HG03175 (cell line): Measurements from ENCODE around the gene NR3C2.
"Not testable (repeated sequence)": the region's sequence is repeated elsewhere in the genome, so short reads cannot be mapped to it uniquely, and the experiment has no call there.

Experiments used
- ATAC-seq: cut with Tn5 transposase; IDR thresholded peaks from one replicate; pipeline ENCODE4 v1.9.1; 2021; ENCODE audit warnings: mild to moderate bottlenecking, moderate library complexity; ENCODE audit not compliant: unreplicated experiment

NR3C2 gene

DNA sequence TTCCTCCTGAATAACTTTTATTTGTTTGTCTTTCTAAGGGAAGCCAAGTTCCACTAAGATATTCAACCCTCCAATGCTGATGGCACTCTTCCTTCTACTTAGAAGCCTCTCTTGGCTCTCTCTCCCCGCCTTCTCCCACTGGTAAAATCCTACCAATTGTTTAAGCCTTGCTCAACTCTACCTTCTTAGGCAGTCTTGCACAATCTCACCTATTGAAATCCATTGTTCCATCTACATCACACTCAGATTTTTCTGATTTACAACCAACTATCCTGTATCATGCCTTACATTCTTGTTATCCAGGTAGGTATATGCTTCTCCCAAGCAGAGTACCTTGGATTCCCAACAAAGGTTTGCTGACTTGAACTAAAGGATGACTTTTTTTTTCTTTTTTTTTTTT, 69.1 kb downstream of the NR3C2 start:
- ATAC-seq = no peak

DNA sequence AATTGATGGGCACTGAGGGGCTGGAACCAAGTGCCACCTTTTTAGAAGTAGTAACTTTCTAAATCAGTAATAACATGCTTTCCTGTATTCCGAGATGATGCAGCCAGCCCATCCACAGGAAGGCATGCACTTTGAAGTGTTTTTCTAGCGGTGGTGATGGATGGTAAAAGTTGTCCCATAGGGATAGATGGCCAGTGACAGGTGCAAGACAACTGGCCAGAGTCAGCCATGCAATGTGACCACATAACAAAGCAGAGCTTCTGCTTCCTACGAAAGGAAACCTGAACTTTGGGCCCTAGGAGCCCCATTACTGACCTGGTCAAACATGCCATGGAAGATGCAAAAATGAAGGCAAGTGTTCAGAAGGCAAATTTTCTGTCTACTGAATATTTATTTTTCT, 72.3 kb downstream of the NR3C2 start:
- ATAC-seq = no peak

DNA sequence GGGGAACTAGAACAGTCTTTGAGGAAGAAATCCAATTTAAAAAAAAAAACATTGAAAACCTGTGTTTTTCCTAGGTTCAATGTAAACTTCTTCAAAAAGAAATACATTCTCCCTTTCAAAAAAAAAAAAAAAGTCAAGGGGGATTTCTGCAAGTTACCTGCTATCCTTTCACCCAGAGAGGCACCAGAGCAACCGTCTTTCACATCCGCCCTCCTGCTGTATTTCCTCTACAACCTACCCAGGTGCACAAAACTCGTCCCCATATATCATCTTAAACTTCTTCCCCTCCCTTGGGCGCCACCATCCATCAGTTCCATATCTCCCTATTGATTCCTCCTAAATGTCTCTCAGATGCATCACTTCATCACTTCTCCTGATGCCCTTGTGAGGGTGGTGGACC, 74.5 kb downstream of the NR3C2 start:
- no peak for ATAC-seq

DNA sequence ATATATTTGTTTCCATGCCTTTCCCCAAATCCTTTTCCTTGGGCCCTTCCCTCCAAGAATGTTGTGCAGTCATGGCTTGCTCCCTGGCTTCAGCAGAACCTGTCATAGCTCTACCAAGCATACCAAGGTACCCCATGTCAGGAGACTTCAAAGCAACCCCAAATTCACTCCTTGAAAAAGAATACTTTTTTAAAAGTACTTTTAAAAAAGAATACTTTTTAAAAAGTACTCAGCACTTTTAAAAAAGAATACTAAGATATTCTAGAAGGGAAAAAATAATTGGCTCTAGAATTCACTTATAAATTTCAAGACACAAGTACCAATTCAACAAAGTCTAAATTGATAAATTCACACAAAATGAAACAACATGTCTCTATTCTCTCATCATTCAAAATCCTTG, 76.0 kb downstream of the NR3C2 start:
- ATAC-seq = no peak

DNA sequence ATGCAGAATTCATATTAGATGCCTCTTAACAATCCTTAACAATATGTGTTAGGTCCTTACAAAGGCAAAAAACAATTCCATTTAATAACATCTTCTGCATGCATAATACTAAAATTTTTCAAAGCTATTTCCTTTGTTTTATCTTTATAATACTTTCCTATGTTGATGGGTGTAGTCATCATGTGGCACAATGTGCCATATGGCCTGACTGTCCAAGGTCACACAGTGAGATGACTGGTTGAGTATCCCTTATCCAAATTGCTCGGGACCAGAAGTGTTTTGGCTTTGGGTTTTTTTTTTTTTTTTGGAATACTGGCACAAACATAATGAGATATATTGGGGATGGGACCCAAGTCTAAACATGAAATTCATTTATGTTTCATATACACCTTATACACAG, 77.7 kb downstream of the NR3C2 start:
- ATAC-seq = no peak

DNA sequence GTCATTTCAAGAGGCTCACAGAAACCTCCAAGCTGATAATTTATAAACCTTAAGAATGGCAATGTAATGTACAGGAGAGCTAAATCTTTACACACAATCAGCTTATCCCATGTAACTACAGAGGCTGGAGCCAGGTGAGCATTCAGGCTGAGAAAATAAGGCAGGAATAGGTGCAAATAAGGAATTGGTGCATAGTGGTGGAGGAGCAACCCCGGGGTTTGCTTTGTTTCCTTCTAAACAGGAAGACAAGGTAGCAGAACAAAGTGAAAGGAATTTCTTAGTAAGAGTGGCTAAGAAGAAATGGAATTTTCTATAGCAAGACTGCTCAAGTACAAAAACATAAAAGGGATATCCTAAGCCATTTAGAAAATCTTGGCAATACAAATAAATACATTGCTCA, 82.4 kb downstream of the NR3C2 start:
- no peak for ATAC-seq

DNA sequence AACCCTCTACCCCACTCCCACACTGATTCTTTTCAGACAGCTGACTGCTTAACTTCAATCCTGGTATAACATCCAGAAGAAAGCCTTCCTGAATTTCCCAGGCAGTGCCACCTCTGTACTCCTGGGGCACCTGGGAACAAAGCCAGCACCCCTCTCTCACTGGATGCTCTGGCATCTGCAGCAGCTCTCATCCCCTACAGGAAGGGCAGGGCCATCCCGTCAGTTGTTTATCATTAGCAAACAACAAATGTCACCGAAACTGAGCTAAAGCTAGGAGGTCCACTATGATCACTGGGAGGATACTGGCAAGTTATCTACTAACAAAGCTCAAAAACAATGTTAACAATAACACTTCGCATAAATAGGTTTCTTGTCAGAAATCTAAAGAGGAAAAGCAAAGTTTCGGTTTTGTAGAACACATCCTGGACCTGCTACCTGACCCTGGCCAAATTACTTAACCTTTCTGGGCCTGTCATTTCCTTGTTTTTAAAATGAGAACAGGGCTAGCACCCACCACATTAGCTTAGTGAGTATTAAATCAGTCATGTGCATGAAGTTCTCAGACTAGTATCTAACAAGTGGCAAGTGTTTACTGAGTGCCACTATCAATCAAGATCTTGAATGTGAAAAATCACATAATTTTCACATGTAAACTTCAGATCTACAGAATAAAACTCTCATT, 86.6 kb downstream of the NR3C2 start:
- no peak for ATAC-seq

DNA sequence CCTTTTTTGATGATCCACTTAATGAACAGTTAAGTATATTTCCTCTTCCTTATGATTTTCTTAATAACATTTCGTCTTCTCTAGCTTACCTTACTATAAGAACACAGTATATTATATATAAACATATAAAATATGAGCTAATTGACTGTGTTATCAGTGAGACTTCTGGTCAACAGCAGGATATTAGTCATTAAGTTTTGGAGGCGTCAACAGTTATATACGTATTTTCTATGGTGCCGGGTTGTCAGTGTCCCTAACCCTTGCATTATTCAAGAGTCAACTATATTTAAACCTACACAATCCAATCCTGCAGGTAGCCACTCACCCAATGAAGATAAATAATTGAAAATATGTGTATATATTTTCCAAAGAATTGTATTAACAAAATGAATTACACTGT, 88.0 kb downstream of the NR3C2 start:
- ATAC-seq = no peak

DNA sequence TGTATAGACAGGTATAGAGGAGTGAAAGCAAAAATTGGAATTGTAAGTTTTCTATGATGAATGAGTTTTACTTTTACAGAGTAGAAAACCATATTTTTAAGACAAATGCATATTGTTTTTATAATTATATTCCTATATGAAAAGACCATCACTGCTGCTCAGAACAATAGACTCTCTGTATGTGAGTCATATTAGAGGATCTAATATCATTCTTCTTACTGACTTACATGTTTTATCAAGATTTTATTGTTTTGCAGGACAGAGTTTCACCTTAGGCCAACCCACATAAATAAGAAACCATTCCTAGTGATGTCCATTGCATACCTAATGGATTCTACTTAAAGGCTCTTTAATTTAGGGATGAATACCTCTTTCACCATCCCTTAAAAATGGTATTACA, 88.6 kb downstream of the NR3C2 start:
- ATAC-seq = no peak

DNA sequence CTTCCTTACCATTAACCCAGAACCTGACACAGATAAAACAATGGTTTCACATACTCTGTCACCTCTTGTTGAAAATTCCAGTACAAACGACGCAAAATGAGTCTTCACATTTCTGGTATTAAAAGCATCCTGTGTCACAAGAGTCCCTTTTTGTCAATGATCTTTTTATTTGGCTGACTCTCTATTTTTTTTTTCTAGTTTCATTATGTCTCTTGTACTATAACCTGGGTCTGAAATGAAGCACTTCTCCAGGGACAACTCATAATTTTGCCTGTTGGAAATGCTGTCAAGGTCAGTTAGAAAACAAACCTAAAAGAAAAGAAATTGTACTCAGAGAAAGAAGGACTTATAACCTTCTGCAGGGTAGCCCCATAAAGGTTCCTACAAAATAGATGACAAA, 93.1 kb downstream of the NR3C2 start:
- ATAC-seq = no peak

DNA sequence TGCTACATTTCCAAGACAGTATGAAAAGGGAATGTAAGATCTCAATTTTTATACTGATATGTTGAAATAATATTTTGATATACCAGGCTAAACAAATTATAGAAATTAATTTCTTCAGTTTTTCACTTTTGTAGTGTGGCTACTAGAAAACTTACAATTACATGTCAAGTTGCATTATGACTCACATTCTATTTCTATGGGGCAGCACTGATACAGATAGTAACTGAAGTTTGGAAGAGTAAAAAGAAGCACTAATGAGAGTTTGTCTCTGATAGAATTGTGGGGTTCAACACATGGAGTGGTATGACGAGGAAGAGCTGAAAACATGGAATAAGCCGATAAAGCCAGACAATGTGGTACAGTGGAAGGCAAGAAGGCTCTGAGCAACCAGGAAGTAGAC, 95.6 kb downstream of the NR3C2 start:
- ATAC-seq = no peak

DNA sequence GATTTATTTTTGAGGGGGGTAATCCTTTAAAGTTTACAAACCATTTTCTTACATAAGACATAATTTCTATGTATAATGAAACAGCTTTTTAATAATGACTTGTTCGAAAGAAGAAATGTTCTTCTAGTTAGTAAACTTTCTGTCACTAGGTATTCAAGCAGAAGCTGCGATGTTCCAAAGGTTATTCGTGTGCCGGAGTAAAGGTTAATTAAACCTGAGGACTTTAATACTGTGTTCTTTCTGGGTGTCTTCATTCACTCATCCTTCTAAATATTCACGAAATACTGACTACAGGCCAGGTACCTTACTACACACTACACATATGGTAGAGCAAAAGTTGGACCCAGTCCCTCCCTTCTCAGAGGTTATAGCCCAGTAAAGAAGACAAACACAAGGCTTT, 96.7 kb downstream of the NR3C2 start:
- ATAC-seq = no peak

DNA sequence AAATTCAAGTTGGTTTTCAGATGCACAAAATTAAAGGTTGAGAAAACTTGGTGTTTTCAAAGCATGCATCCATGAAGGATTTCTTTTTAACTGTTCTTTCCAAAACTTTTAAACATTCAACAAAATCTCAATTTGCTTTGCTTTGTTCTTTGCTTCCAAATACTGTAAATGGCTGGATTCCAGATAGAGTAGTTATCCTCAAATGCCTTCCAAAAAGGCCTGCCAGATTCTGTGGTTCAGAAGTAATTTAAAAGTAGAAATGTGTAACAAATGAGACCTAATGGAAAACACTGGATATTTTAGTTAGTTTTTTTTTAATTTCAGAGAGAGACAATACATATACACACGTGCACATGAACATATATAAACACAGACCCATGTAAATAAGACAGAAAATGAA, 97.3 kb downstream of the NR3C2 start:
- no peak for ATAC-seq

DNA sequence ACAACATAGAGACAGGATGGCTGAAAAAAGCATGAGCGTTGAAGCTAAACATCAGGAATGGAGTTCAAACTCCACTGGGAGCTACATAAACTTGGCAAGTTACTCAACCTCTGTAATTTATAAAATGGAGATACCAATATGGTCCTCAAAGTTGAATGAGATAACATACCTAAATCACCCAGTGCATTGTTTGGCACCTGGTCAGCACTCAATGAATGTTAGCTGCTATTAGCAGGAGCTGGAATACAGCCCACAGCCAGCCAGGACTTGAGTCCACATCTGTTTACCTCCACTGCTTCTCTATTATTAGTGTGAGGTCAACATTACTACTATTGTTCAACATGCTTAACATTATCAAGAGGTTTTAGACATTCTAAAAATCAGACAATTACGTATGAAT, 97.9 kb downstream of the NR3C2 start:
- ATAC-seq = no peak

DNA sequence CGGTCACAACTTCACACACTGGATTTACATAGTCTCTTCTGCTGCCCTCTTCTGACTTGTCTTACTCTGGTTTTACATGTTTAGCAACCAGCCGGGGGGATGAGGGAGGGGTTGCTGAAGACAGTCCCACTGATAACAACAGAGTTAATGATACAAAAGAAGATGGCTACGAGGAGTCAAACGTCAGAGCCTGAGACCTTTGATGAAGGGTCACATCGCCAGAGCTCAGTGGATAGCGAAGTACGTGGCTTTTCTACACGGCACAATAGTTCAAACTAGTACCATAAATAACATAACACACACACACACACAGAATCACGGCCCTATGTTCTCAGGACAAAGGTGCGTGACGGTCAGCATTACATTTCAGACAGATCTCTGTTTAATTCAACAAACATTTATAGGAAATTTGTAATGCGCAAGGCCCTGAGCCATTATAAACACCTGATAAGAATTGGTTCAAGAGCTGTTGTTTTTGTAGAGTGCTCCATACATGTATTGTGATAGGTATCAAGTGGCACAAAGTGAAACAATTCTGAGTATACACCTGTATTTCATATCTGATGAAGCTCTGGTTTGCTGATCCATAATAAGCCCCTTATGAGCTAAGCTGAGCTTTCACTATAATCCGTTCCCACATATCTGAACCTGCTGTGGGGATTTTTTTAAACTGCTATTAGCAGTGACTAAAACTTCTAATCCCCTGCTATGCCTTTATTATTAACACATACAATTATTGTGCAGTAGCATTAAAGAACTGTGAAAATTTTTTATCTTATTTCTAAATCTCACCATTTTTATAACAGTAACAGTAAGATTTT, 100.0 kb downstream of the NR3C2 start:
- ATAC-seq = no peak

DNA sequence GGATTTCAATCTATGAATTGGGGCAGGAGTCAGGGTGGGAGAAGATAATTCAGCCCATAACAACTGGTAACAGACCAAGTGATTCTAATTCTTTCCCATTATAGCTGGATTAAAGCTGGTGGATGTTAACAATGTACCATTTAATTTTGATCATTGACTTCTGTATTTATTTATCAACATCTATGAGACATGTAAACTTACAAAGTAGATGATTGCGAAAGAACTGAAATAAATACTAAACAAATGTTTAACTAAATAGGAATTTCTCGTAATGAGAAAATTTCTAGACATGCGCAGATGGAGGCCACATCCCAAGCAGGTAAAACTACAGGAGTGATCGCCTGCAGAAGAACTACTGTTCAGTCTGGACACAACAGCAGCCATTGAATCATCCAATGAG, 107.1 kb downstream of the NR3C2 start:
- ATAC-seq = no peak

DNA sequence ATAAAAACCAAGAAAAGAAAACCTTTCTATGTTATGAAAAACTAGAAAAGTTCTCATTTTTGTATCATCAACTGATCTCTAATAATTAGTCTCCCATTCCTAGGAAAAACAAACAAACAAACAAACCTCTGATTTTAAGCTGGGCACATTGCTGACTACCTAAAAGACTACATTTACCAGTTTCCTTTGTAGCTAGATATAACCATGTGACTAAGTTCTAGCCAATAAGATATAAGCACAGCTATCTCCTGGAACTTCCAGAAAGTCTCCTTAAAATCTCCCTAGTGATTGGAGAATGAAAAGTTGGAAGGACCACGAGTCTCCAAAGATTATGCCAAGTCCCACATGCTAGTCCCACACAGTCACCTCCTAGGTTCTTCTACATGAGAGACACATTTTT, 108.9 kb downstream of the NR3C2 start:
- ATAC-seq = no peak

DNA sequence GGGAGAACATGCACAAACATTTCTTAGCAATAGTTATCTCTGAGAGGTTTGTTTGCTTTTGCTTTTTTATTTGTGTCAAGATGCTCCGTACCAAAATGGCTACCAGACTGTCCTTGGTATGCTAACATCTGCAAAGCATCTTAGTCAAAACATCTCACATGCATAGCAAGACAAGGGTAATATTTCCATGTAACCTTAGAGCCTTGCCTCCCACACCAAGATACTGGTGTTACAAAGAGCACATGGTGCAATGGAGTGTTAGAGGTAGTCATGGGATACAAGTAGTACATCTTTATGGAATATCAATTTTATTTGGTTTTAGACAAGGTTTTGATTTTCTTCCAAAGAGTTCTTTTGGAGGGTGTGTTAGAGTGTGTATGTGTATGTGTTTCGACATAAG, 109.7 kb downstream of the NR3C2 start:
- no peak for ATAC-seq

DNA sequence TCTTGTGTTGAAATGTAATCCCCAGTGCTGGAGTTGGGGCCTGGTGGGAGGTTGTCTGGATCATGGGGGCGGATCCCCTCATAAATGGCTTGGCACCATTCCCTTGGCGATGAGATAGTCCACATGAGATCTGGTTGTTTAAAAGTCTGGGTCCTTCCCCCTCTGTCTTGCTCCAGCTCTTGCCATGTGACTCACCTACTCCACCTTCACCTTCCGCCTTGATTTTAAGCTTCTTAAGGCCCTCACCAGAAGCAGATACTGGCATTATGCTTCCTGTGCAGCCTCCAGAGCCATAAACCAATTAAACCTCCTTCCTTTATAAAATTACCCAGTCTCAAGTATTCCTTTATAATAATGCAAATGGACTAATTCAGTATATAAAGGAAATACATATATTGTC, 111.5 kb downstream of the NR3C2 start:
- no peak for ATAC-seq

DNA sequence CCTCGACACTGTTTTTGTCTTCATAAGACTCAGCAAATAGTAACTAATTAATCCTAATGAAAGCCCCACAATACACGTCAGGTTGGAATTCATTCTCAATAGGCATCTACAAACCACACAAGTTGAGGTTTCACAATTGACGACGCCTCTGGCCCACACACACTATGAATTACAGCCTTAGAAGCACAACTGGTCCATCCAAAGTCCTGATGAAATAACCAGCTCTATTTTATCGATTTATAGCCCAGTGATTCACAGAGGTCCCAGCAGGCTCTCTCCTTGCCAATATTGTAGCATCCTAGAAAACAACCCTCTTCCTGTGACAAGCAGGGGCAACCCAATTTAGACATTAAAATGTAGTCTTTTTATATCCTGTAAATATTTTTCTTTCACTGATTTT, 112.1 kb downstream of the NR3C2 start:
- no peak for ATAC-seq

DNA sequence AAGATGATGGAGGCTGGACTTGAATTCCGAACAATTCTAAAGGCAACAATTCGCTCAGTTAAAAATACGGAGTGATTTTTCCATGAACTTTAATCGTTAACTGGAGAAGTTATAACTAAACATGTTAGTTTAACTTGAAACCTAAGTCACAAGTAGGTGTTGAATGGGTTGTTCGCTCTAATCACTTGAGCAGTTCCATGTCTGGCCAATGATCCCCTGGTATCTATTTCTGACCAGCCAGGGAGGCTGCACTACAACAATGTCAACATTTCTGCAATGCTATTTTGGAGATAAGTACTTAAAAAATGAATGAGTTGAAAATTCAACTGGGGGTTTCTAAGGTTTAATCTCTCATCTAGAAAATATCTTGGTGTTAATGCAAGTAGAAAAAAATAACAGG, 112.5 kb downstream of the NR3C2 start:
- no peak for ATAC-seq

DNA sequence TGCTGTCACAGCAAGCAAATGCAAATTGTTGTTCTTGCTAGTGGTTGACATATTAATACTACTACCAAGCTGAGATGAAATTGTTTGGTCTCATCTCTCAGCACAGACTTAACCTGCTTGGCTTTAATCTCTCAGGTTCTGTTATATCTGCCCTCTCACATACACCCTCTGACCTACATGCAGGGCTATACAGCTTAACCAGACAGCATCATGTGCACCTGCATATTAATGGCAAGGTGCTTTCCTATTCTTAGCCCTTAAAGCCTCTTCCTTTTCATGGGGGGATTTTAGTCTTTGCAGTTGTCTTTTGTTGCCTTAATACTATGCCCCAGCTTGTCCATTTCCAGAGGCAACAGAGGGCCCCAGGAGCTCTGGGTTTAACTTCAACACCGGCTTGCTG, 114.5 kb downstream of the NR3C2 start:
- ATAC-seq = no peak

DNA sequence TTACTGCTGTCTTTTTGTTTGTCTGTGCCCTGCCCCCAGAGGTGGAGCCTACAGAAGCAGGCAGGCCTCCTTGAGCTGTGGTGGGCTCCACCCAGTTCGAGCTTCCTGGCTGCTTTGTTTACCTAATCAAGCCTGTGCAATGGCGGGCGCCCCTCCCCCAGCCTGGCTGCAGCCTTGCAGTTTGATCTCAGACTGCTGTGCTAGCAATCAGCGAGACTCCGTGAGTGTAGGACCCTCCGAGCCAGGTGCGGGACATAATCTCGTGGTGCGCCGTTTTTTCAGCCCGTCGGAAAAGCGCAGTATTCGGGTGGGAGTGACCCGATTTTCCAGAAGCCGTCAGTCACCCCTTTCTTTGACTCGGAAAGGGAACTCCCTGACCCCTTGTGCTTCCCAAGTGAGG, 118.9 kb downstream of the NR3C2 start:
- not testable (repeated sequence) for ATAC-seq
